HG02938 (cell line): ENCODE data around the gene CDC5L.

Source experiments
- ATAC-seq: cut with Tn5 transposase; IDR thresholded peaks from one replicate; pipeline ENCODE4 v1.9.1; 2021; ENCODE audit warnings: mild to moderate bottlenecking, moderate library complexity; ENCODE audit not compliant: unreplicated experiment

The CDC5L gene

GRCh38 chr6:44494011-44494501 is 106.5 kb downstream of the CDC5L start:
- no peak for ATAC-seq

DNA sequence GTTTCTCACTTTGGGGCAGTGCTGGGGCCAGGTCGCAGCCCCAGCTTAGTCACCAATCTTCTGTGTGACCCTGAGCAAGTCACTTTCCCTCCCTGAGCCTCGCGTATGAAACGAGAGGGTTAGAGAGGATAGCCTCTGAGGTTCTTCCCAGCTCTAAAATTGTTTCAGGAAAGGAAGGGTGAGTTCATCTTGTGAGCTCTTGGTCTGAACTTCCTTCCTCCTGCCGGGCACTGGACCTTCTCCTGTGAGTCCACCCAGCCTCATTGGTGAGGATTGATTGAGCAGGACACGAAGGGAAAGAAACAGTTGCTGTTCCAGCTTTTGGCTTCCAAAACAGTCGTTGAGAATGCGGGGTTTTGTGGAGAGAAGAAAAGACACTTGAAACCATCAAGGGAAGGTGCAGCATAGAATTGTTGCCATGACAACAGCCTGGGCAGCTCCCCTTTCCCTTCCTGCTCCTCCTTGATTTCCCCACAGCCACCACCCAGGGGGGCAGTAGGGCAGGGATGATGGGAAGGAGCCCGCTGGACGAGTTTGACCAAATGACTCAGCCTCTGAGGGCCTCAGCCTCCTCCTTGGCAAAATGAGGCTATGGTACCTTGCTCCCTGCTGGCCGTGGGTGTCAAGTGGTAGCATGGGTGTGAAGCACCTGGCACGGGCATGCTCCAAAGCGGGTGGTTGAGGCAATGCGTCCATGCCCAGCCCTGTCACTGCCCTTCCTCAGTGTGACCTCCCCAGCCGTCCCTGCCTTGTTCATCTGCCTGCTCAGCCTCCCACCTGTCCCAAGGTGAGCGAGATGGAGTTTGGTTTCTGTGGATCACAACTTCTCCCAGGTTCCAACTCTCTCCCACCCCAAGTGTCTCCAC is 107.8 kb downstream of the CDC5L start:
- no peak for ATAC-seq

GRCh38 chr6:44496665-44497369 is 109.3 kb downstream of the CDC5L start:
- ATAC-seq = no peak

DNA sequence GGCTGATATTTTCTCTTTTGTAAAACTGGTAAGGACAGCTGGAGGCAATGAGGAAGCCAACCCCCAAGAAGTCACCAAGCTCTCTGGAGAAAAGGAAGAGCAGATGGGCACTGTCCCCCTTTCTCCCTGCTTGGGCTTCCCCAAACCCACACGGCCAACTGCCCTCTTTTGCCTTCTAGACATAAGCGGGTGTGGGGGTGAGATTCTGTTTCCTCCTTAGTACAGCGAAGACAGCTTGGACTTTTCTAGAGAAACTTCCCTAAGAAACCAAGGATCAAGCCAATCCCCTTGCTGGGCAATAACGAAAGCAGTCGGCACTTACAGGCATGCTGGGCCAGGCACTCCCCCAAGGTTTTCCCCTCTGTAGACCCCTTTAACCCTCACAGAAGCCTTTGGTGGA is 110.3 kb downstream of the CDC5L start:
- no peak for ATAC-seq

- ATAC-seq = no peak
Measured at GRCh38 chr6:44498436-44498835, 110.9 kb downstream of the CDC5L start.

DNA sequence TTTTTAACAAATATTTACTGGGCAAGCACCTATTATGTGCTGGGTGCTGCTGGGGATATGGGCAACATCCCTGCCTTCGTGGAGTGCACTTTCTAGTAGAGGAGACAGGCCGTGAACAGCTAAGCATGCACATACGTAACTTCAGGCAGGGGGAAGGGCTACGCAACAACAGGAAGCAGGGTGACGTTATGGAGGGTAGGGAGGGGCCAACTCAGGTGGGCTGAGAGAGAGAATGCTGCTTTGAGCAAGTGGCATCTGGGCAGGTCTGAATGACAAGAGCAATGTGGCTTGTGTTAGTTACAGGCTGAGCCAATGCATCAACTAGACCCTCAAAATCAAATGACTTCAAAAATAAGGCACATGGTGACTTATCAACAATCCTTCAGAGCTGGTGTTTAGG is 112.1 kb downstream of the CDC5L start:
- no peak for ATAC-seq
